ENCODE results near the gene XPNPEP1.

The XPNPEP1 gene

GRCh38 chr10:109915566-109915965 lies 7.7 kb downstream of the XPNPEP1 start:
- no peak overlapping the region for H3K9ac ChIP-seq (ENCODE audit: low read depth, low read length)

GRCh38 chr10:109914966-109915365 lies 8.3 kb downstream of the XPNPEP1 start:
- Histone ChIP-seq H3K9me3 (ENCODE audit: control insufficient read depth, insufficient read depth, low read length) (no peaks in the 10 kb centered on the region), H3K4me1 (ENCODE audit: control insufficient read depth, insufficient read depth, low read length) (peaks cover 8% of the 10 kb centered on the region), H3K9ac (ENCODE audit: low read depth, low read length) (no peak overlapping the region), H3K4me3 (ENCODE audit: low read depth, low read length) (no peak overlapping the region), H3K36me3 (ENCODE audit: control insufficient read depth, insufficient read depth, low read length) (no peaks in the 10 kb centered on the region), H3K27me3 (ENCODE audit: control insufficient read depth, insufficient read depth, low read length) (no peaks in the 10 kb centered on the region)

More at GRCh38 chr10:109915566-109915965, 7.7 kb downstream of the XPNPEP1 start:
- Histone ChIP-seq H3K27me3 (ENCODE audit: control insufficient read depth, insufficient read depth, low read length) (no peaks in the 10 kb centered on the region), H3K9me3 (ENCODE audit: control insufficient read depth, insufficient read depth, low read length) (no peaks in the 10 kb centered on the region), H3K4me1 (ENCODE audit: control insufficient read depth, insufficient read depth, low read length) (peaks cover 8% of the 10 kb centered on the region), H3K4me3 (ENCODE audit: low read depth, low read length) (no peak overlapping the region), H3K36me3 (ENCODE audit: control insufficient read depth, insufficient read depth, low read length) (no peaks in the 10 kb centered on the region)

GRCh38 chr10:109913306-109913892 lies 9.9 kb downstream of the XPNPEP1 start:
- H3K4me3 ChIP-seq (ENCODE audit: low read depth, low read length), result no peak overlapping the region
- no peaks in the 10 kb centered on the region for H3K27me3 ChIP-seq (ENCODE audit: control insufficient read depth, insufficient read depth, low read length)
- H3K4me1 ChIP-seq (ENCODE audit: control insufficient read depth, insufficient read depth, low read length), result peaks cover 8% of the 10 kb centered on the region
- no peaks in the 10 kb centered on the region for H3K36me3 ChIP-seq (ENCODE audit: control insufficient read depth, insufficient read depth, low read length)
- no peak overlapping the region for H3K9ac ChIP-seq (ENCODE audit: low read depth, low read length)
- no peaks in the 10 kb centered on the region for H3K9me3 ChIP-seq (ENCODE audit: control insufficient read depth, insufficient read depth, low read length)

- H3K4me1 ChIP-seq (ENCODE audit: control insufficient read depth, insufficient read depth, low read length), result peaks cover 8% of the 10 kb centered on the region
- H3K4me3 ChIP-seq (ENCODE audit: low read depth, low read length), result no peak overlapping the region
- H3K9ac ChIP-seq (ENCODE audit: low read depth, low read length), result no peak overlapping the region
- H3K36me3 ChIP-seq (ENCODE audit: control insufficient read depth, insufficient read depth, low read length), result no peaks in the 10 kb centered on the region
- no peaks in the 10 kb centered on the region for H3K27me3 ChIP-seq (ENCODE audit: control insufficient read depth, insufficient read depth, low read length)
- no peaks in the 10 kb centered on the region for H3K9me3 ChIP-seq (ENCODE audit: control insufficient read depth, insufficient read depth, low read length)
These were observed 10.7 kb downstream of the XPNPEP1 start for GRCh38 chr10:109912335-109913281.

- Histone ChIP-seq H3K4me1 (ENCODE audit: control insufficient read depth, insufficient read depth, low read length) (peaks cover 8% of the 10 kb centered on the region), H3K27me3 (ENCODE audit: control insufficient read depth, insufficient read depth, low read length) (no peaks in the 10 kb centered on the region), H3K36me3 (ENCODE audit: control insufficient read depth, insufficient read depth, low read length) (no peaks in the 10 kb centered on the region), H3K9me3 (ENCODE audit: control insufficient read depth, insufficient read depth, low read length) (no peaks in the 10 kb centered on the region), H3K9ac (ENCODE audit: low read depth, low read length) (no peak overlapping the region), H3K4me3 (ENCODE audit: low read depth, low read length) (no peak overlapping the region)
These were observed 11.4 kb downstream of the XPNPEP1 start for GRCh38 chr10:109911903-109912302.

GRCh38 chr10:109906316-109906715 lies 17.0 kb downstream of the XPNPEP1 start:
- no peaks in the 10 kb centered on the region for H3K27me3 ChIP-seq (ENCODE audit: control insufficient read depth, insufficient read depth, low read length)
- H3K9me3 ChIP-seq (ENCODE audit: control insufficient read depth, insufficient read depth, low read length), result no peaks in the 10 kb centered on the region
- H3K9ac ChIP-seq (ENCODE audit: low read depth, low read length), result no peak overlapping the region
- no peaks in the 10 kb centered on the region for H3K36me3 ChIP-seq (ENCODE audit: control insufficient read depth, insufficient read depth, low read length)
- no peak overlapping the region for H3K4me3 ChIP-seq (ENCODE audit: low read depth, low read length)
- H3K4me1 ChIP-seq (ENCODE audit: control insufficient read depth, insufficient read depth, low read length), result no peaks in the 10 kb centered on the region

- H3K4me1 ChIP-seq (ENCODE audit: control insufficient read depth, insufficient read depth, low read length), result no peaks in the 10 kb centered on the region
- no peaks in the 10 kb centered on the region for H3K27me3 ChIP-seq (ENCODE audit: control insufficient read depth, insufficient read depth, low read length)
- no peak overlapping the region for H3K9ac ChIP-seq (ENCODE audit: low read depth, low read length)
- H3K4me3 ChIP-seq (ENCODE audit: low read depth, low read length), result no peak overlapping the region
- H3K36me3 ChIP-seq (ENCODE audit: control insufficient read depth, insufficient read depth, low read length), result no peaks in the 10 kb centered on the region
- no peaks in the 10 kb centered on the region for H3K9me3 ChIP-seq (ENCODE audit: control insufficient read depth, insufficient read depth, low read length)
These were observed 18.9 kb downstream of the XPNPEP1 start for GRCh38 chr10:109904397-109904796.

GRCh38 chr10:109902992-109903947 lies 20.0 kb downstream of the XPNPEP1 start:
- no peaks in the 10 kb centered on the region for H3K27me3 ChIP-seq (ENCODE audit: control insufficient read depth, insufficient read depth, low read length)
- no peaks in the 10 kb centered on the region for H3K36me3 ChIP-seq (ENCODE audit: control insufficient read depth, insufficient read depth, low read length)
- H3K4me3 ChIP-seq (ENCODE audit: low read depth, low read length), result no peak overlapping the region
- H3K9me3 ChIP-seq (ENCODE audit: control insufficient read depth, insufficient read depth, low read length), result no peaks in the 10 kb centered on the region
- no peak overlapping the region for H3K9ac ChIP-seq (ENCODE audit: low read depth, low read length)
- no peaks in the 10 kb centered on the region for H3K4me1 ChIP-seq (ENCODE audit: control insufficient read depth, insufficient read depth, low read length)

GRCh38 chr10:109899356-109900331 lies 23.7 kb downstream of the XPNPEP1 start:
- H3K27me3 ChIP-seq (ENCODE audit: control insufficient read depth, insufficient read depth, low read length), result no peaks in the 10 kb centered on the region
- H3K9me3 ChIP-seq (ENCODE audit: control insufficient read depth, insufficient read depth, low read length), result no peaks in the 10 kb centered on the region
- no peaks in the 10 kb centered on the region for H3K36me3 ChIP-seq (ENCODE audit: control insufficient read depth, insufficient read depth, low read length)
- no peak overlapping the region for H3K4me3 ChIP-seq (ENCODE audit: low read depth, low read length)
- H3K4me1 ChIP-seq (ENCODE audit: control insufficient read depth, insufficient read depth, low read length), result no peaks in the 10 kb centered on the region
- H3K9ac ChIP-seq (ENCODE audit: low read depth, low read length), result no peak overlapping the region

GRCh38 chr10:109898666-109899355 lies 24.5 kb downstream of the XPNPEP1 start:
- Histone ChIP-seq H3K36me3 (ENCODE audit: control insufficient read depth, insufficient read depth, low read length) (no peaks in the 10 kb centered on the region), H3K9me3 (ENCODE audit: control insufficient read depth, insufficient read depth, low read length) (no peaks in the 10 kb centered on the region), H3K4me3 (ENCODE audit: low read depth, low read length) (no peak overlapping the region), H3K27me3 (ENCODE audit: control insufficient read depth, insufficient read depth, low read length) (no peaks in the 10 kb centered on the region), H3K4me1 (ENCODE audit: control insufficient read depth, insufficient read depth, low read length) (no peaks in the 10 kb centered on the region), H3K9ac (ENCODE audit: low read depth, low read length) (no peak overlapping the region)
